Measurements from ENCODE around the gene FUT3.

FUT3 gene

GRCh38 chr19:5895409-5895808, 44.2 kb upstream of the FUT3 start:
- no peak for TF ChIP-seq CTCF (IDR thresholded peaks at IDR 0.05)
- TF ChIP-seq ZFX (IDR thresholded peaks at IDR 0.05; ENCODE audit: borderline replicate concordance): no peak
- no peak overlapping the region for H3K27ac ChIP-seq

- TF ChIP-seq CTCF (IDR thresholded peaks at IDR 0.05) (no peak), ZFX (IDR thresholded peaks at IDR 0.05; ENCODE audit: borderline replicate concordance) (no peak)
- no peak overlapping the region for H3K27ac ChIP-seq
These were observed 43.6 kb upstream of the FUT3 start for GRCh38 chr19:5894704-5895349.

- TF ChIP-seq ZFX (IDR thresholded peaks at IDR 0.05; ENCODE audit: borderline replicate concordance) (no peak), CTCF (IDR thresholded peaks at IDR 0.05) (no peak)
- H3K27ac ChIP-seq: no peak overlapping the region
These were observed 42.9 kb upstream of the FUT3 start for GRCh38 chr19:5893907-5894703.

- H3K27ac ChIP-seq: no peak overlapping the region
- TF ChIP-seq ZFX (IDR thresholded peaks at IDR 0.05; ENCODE audit: borderline replicate concordance) (no peak), CTCF (IDR thresholded peaks at IDR 0.05) (no peak)
These were observed 42.2 kb upstream of the FUT3 start for GRCh38 chr19:5893296-5893903.

- TF ChIP-seq ZFX (IDR thresholded peaks at IDR 0.05; ENCODE audit: borderline replicate concordance) (no peak), CTCF (IDR thresholded peaks at IDR 0.05) (peak; percentile 44)
- no peak overlapping the region for H3K27ac ChIP-seq
These were observed 41.6 kb upstream of the FUT3 start for GRCh38 chr19:5892772-5893275.

GRCh38 chr19:5891938-5892771, 40.9 kb upstream of the FUT3 start:
- no peak overlapping the region for H3K27ac ChIP-seq
- TF ChIP-seq ZFX (IDR thresholded peaks at IDR 0.05; ENCODE audit: borderline replicate concordance) (no peak), CTCF (IDR thresholded peaks at IDR 0.05) (peak; percentile 86)
